Mesendoderm (in vitro differentiated cells): Measurements from ENCODE around the gene OBSCN.

Source experiments
- DNase-seq: peaks from one replicate; pipeline ENCODE4 v3.0.0; 2013
- H2AK5ac ChIP-seq: 2 replicates; pipeline ENCODE4 v1.6.1; 2013; ENCODE audit warnings: low read length, inconsistent platforms
- H2BK120ac ChIP-seq: 2 replicates; pipeline ENCODE4 v1.6.1; 2013; ENCODE audit warnings: low read depth, mild to moderate bottlenecking, low read length, moderate library complexity, mixed read lengths
- H2BK15ac ChIP-seq: replicated peaks from 2 replicates; pipeline ENCODE4 v1.6.1; 2013; ENCODE audit warnings: low read depth, mild to moderate bottlenecking, moderate library complexity
- H2BK5ac ChIP-seq: 2 replicates; pipeline ENCODE4 v1.6.1; 2013; ENCODE audit warnings: low read length, inconsistent platforms
- H3K18ac ChIP-seq: 2 replicates; pipeline ENCODE4 v1.6.1; 2013; ENCODE audit warnings: mild to moderate bottlenecking, low read length, mixed read lengths
- H3K23ac ChIP-seq: one replicate; pipeline ENCODE4 v1.6.1; 2013; ENCODE audit warnings: low read length
- H3K27ac ChIP-seq: 2 replicates; pipeline ENCODE4 v1.5.1; 2013; ENCODE audit warnings: low read depth, mild to moderate bottlenecking, inconsistent platforms, low read length, moderate library complexity
- H3K27me3 ChIP-seq: 2 replicates; pipeline ENCODE4 v1.6.1; 2013; ENCODE audit warnings: low read length, control low read depth, mild to moderate bottlenecking, inconsistent platforms; ENCODE audit not compliant: insufficient read depth, poor library complexity
- H3K36me3 ChIP-seq: 2 replicates; pipeline ENCODE4 v1.6.1; 2013; ENCODE audit warnings: low read length, inconsistent platforms; ENCODE audit not compliant: control insufficient read depth, insufficient read depth
- H3K4ac ChIP-seq: one replicate; pipeline ENCODE4 v1.6.1; 2013; ENCODE audit warnings: low read depth, mild to moderate bottlenecking, low read length, moderate library complexity
- H3K4me1 ChIP-seq: 2 replicates; pipeline ENCODE4 v1.6.1; 2013; ENCODE audit warnings: low read depth, low read length, inconsistent platforms; ENCODE audit not compliant: control insufficient read depth
- H3K4me2 ChIP-seq: 2 replicates; pipeline ENCODE4 v1.6.1; 2013; ENCODE audit warnings: low read length
- H3K4me3 ChIP-seq: 2 replicates; pipeline ENCODE4 v1.5.1; 2013; ENCODE audit warnings: mild to moderate bottlenecking, low read length
- H3K56ac ChIP-seq: one replicate; pipeline ENCODE4 v1.6.1; 2013; ENCODE audit warnings: low read length
- H3K79me1 ChIP-seq: 2 replicates; pipeline ENCODE4 v1.6.1; 2013; ENCODE audit warnings: low read length, inconsistent platforms
- H3K79me2 ChIP-seq: 2 replicates; pipeline ENCODE4 v1.6.1; 2013; ENCODE audit warnings: mild to moderate bottlenecking, low read length; ENCODE audit not compliant: control insufficient read depth, insufficient read depth
- H3K9ac ChIP-seq: 2 replicates; pipeline ENCODE4 v1.6.1; 2013; ENCODE audit warnings: low read length, inconsistent platforms
- H4K5ac ChIP-seq: one replicate; pipeline ENCODE4 v1.6.1; 2013; ENCODE audit warnings: low read length
- H4K8ac ChIP-seq: one replicate; pipeline ENCODE4 v1.6.1; 2013; ENCODE audit warnings: low read depth, mild to moderate bottlenecking, control low read depth, low read length, moderate library complexity
- WGBS: extraction: QIAGEN DNeasy Blood & Tissue Kit; methylation state at CpG from one replicate; pipeline ENCODE4 v1.1.7; 2013; ENCODE audit warnings: low lambda C conversion rate, missing lambda C conversion rate; ENCODE audit not compliant: insufficient coverage; ENCODE audit errors: extremely low coverage; 5-methylcytosine and 5-hydroxymethylcytosine counted together

The OBSCN gene

GRCh38 chr1:228256626-228257375 is 49.0 kb downstream of the OBSCN start:
- Histone ChIP-seq H3K27me3 (no peaks in the 10 kb centered on the region), H3K4me1 (no peaks in the 10 kb centered on the region), H2BK5ac (no peak overlapping the region), H3K9ac (no peak overlapping the region), H3K18ac (no peak overlapping the region), H2BK15ac (no peak overlapping the region), H3K4me3 (no peak overlapping the region), H3K4me2 (no peak overlapping the region), H3K36me3 (no peaks in the 10 kb centered on the region), H4K8ac (no peak overlapping the region), H4K5ac (no peak overlapping the region), H3K79me1 (no peaks in the 10 kb centered on the region), H3K79me2 (no peaks in the 10 kb centered on the region), H3K4ac (no peak overlapping the region), H3K27ac (no peak overlapping the region), H2AK5ac (no peak overlapping the region), H3K23ac (no peak overlapping the region), H2BK120ac (no peak overlapping the region), H3K56ac (no peak overlapping the region)
- no peak for DNase-seq
- no CpG with 5 or more reads among the region's 24 CpGs for WGBS

- no peak overlapping the region for H3K4me2 ChIP-seq
- no peak for DNase-seq
- H3K27ac ChIP-seq, result no peak overlapping the region
- no peak overlapping the region for H3K4me3 ChIP-seq
- H3K18ac ChIP-seq, result no peak overlapping the region
- H3K56ac ChIP-seq, result no peak overlapping the region
- no peak overlapping the region for H4K8ac ChIP-seq
- no peaks in the 10 kb centered on the region for H3K79me2 ChIP-seq
- H3K9ac ChIP-seq, result no peak overlapping the region
- no peaks in the 10 kb centered on the region for H3K4me1 ChIP-seq
- H3K79me1 ChIP-seq, result no peaks in the 10 kb centered on the region
- no peak overlapping the region for H2AK5ac ChIP-seq
- no peaks in the 10 kb centered on the region for H3K36me3 ChIP-seq
- H4K5ac ChIP-seq, result no peak overlapping the region
- no peaks in the 10 kb centered on the region for H3K27me3 ChIP-seq
- H2BK120ac ChIP-seq, result no peak overlapping the region
- H3K4ac ChIP-seq, result no peak overlapping the region
- H2BK15ac ChIP-seq, result no peak overlapping the region
- H3K23ac ChIP-seq, result no peak overlapping the region
- H2BK5ac ChIP-seq, result no peak overlapping the region
- 100% methylated on average over 1 of the region's 1 CpG for WGBS
Measured at GRCh38 chr1:228258486-228258885, 50.6 kb downstream of the OBSCN start.

GRCh38 chr1:228259368-228259894 is 51.6 kb downstream of the OBSCN start:
- H2BK120ac ChIP-seq, result no peak overlapping the region
- no peak overlapping the region for H3K23ac ChIP-seq
- H3K4me2 ChIP-seq, result no peak overlapping the region
- H3K56ac ChIP-seq, result no peak overlapping the region
- no peak overlapping the region for H2AK5ac ChIP-seq
- no peak for DNase-seq
- no peak overlapping the region for H4K5ac ChIP-seq
- no peak overlapping the region for H3K9ac ChIP-seq
- H2BK15ac ChIP-seq, result no peak overlapping the region
- H3K4ac ChIP-seq, result no peak overlapping the region
- no peak overlapping the region for H4K8ac ChIP-seq
- H3K4me3 ChIP-seq, result no peak overlapping the region
- H3K79me1 ChIP-seq, result no peaks in the 10 kb centered on the region
- WGBS, result no CpG with 5 or more reads among the region's 9 CpGs
- H3K4me1 ChIP-seq, result no peaks in the 10 kb centered on the region
- H3K27ac ChIP-seq, result no peak overlapping the region
- H3K36me3 ChIP-seq, result no peaks in the 10 kb centered on the region
- H3K79me2 ChIP-seq, result no peaks in the 10 kb centered on the region
- no peaks in the 10 kb centered on the region for H3K27me3 ChIP-seq
- H3K18ac ChIP-seq, result no peak overlapping the region
- no peak overlapping the region for H2BK5ac ChIP-seq

- no peak overlapping the region for H4K5ac ChIP-seq
- no peak overlapping the region for H2AK5ac ChIP-seq
- H3K23ac ChIP-seq, result no peak overlapping the region
- H3K27ac ChIP-seq, result no peak overlapping the region
- H3K4me3 ChIP-seq, result no peak overlapping the region
- no peak overlapping the region for H3K4ac ChIP-seq
- H3K18ac ChIP-seq, result no peak overlapping the region
- no peak overlapping the region for H3K9ac ChIP-seq
- no peaks in the 10 kb centered on the region for H3K4me1 ChIP-seq
- no peaks in the 10 kb centered on the region for H3K27me3 ChIP-seq
- peak; percentile 40 for DNase-seq
- no peak overlapping the region for H2BK120ac ChIP-seq
- no peak overlapping the region for H3K56ac ChIP-seq
- H3K36me3 ChIP-seq, result no peaks in the 10 kb centered on the region
- H3K79me1 ChIP-seq, result no peaks in the 10 kb centered on the region
- WGBS, result no CpG with 5 or more reads among the region's 3 CpGs
- no peak overlapping the region for H2BK15ac ChIP-seq
- H2BK5ac ChIP-seq, result no peak overlapping the region
- no peak overlapping the region for H3K4me2 ChIP-seq
- no peaks in the 10 kb centered on the region for H3K79me2 ChIP-seq
- H4K8ac ChIP-seq, result no peak overlapping the region
Measured at GRCh38 chr1:228259951-228260350, 52.1 kb downstream of the OBSCN start.

- no peak overlapping the region for H3K4ac ChIP-seq
- H3K79me2 ChIP-seq, result no peaks in the 10 kb centered on the region
- H3K9ac ChIP-seq, result no peak overlapping the region
- H3K4me1 ChIP-seq, result no peaks in the 10 kb centered on the region
- H4K8ac ChIP-seq, result no peak overlapping the region
- no peaks in the 10 kb centered on the region for H3K79me1 ChIP-seq
- H3K4me2 ChIP-seq, result no peak overlapping the region
- no peak overlapping the region for H3K23ac ChIP-seq
- H2BK5ac ChIP-seq, result no peak overlapping the region
- no peak overlapping the region for H2AK5ac ChIP-seq
- H4K5ac ChIP-seq, result no peak overlapping the region
- no peaks in the 10 kb centered on the region for H3K27me3 ChIP-seq
- H3K56ac ChIP-seq, result no peak overlapping the region
- H3K18ac ChIP-seq, result no peak overlapping the region
- H3K27ac ChIP-seq, result no peak overlapping the region
- H2BK15ac ChIP-seq, result no peak overlapping the region
- no CpG with 5 or more reads among the region's 1 CpG for WGBS
- no peak overlapping the region for H2BK120ac ChIP-seq
- DNase-seq, result no peak
- no peak overlapping the region for H3K4me3 ChIP-seq
- H3K36me3 ChIP-seq, result no peaks in the 10 kb centered on the region
Measured at GRCh38 chr1:228261706-228262105, 53.9 kb downstream of the OBSCN start.

GRCh38 chr1:228262475-228262874 is 54.6 kb downstream of the OBSCN start:
- Histone ChIP-seq H3K36me3 (no peaks in the 10 kb centered on the region), H3K27me3 (no peaks in the 10 kb centered on the region), H2BK5ac (no peak overlapping the region), H3K56ac (no peak overlapping the region), H3K4me2 (no peak overlapping the region), H3K9ac (no peak overlapping the region), H4K5ac (no peak overlapping the region), H3K79me1 (no peaks in the 10 kb centered on the region), H3K4me1 (no peaks in the 10 kb centered on the region), H2BK15ac (no peak overlapping the region), H3K23ac (no peak overlapping the region), H3K4ac (no peak overlapping the region), H3K4me3 (no peak overlapping the region), H2AK5ac (no peak overlapping the region), H3K79me2 (no peaks in the 10 kb centered on the region), H4K8ac (no peak overlapping the region), H3K27ac (no peak overlapping the region), H2BK120ac (no peak overlapping the region), H3K18ac (no peak overlapping the region)
- WGBS, result no CpG with 5 or more reads among the region's 1 CpG
- no peak for DNase-seq
